ENCODE data around the gene RPS16. TPM values are rescaled to one million over a fixed set of nuclear protein-coding genes. Genes with fewer than 3 reads are reported as not detected.
A peak's percentile ranks its signal among the peaks of the same experiment; 100 is the strongest.

Gene RPS16
- total RNA-seq, 2 experiments from 2014 or later: 3,249 to 3,324 TPM

DNA sequence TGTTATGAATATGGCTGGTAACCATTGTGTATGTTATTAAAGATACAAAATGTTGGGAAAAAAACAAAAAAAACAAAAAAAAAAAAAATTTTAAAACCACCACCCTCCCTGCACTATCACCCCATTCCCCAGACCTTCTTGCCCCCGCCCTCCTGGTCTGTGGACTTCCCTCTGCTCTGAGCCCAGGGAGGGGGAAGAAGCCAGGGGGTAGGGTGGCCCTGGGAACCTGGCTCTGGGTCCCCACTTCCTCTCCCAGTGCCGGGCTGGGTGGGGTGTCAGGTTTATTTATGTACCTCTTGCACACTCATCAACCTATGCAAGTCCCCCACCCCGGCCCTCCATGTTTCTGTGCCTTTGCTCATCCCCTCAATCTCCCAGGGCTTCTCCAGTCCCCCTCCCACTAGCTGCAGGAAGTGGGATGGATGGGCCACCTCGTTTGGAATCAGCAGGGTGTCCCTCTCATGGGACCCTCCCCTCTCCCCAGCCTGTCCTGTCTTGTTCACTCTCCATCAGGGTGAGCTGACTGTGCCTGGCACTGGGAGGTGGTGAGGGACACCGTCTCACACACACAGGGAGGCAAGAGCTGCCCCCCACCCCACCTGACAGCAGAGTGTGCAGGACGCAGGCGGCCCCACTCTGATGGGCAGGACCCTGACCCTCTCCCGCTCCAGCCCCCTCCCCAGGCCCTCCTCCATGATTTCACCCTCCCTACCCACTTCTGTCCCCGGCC is 50.7 kb downstream of the RPS16 start:
- ChIA-PET CTCF (no interaction called here), POLR2A (interaction anchor here (1.0 to 1.1 kb wide), 2 partner anchors 33 to 42 kb away, joined by 3 read pairs; partner anchors contain the start of gene SAMD4B)
- ATAC-seq (no peak), DNase-seq (no peak)
- peaks cover 8% of the 10 kb centered on the region for H3K4me1 Mint-ChIP-seq (ENCODE audit: low read depth)
- H3K36me3 Mint-ChIP-seq (ENCODE audit: low read depth): peaks cover 25% of the 10 kb centered on the region
- intact Hi-C loops (cut with micrococcal nuclease): no loop called here
- no peak overlapping the region for H3K4me3 Mint-ChIP-seq
- H3K27ac Mint-ChIP-seq: peak overlapping the region; percentile 23
- no peak for TF ChIP-seq CTCF (IDR thresholded peaks at IDR 0.05)
- H3K27me3 Mint-ChIP-seq: no peaks in the 10 kb centered on the region
- no peaks in the 10 kb centered on the region for H3K9me3 Mint-ChIP-seq

Small RNA genes within 50 kb of the gene (microRNA-seq; reads per million reads assigned to microRNA genes)
- not detected for gene MIR4530 (ENCODE audit: borderline microRNAs expressed, borderline replicate concordance)

Other genes with a start within 250 kb of the RPS16 start
- gene NCCRP1, start 239.0 kb downstream of the RPS16 start, total RNA-seq: not detected
- gene SYCN, start 231.7 kb downstream of the RPS16 start, total RNA-seq: not detected
- not detected for gene IFNL3, start 190.9 kb downstream of the RPS16 start, total RNA-seq
- not detected for gene IFNL4, start 187.1 kb downstream of the RPS16 start, total RNA-seq
- not detected for gene IFNL2, start 167.6 kb downstream of the RPS16 start, total RNA-seq
- gene IFNL1, start 139.5 kb downstream of the RPS16 start, total RNA-seq: not detected
- 1 to 10 TPM; 6.1 to 6.5 TPM for gene LRFN1, start 115.1 kb downstream of the RPS16 start, total RNA-seq
- 100 to 1,000 TPM; 280 to 297 TPM for gene GMFG, start 99.9 kb downstream of the RPS16 start, total RNA-seq
- gene SAMD4B, start 93.5 kb downstream of the RPS16 start, total RNA-seq: 10 to 100 TPM; 35.5 to 37.1 TPM
- 10 to 100 TPM; 35.5 to 36.5 TPM for gene PAF1, start 44.8 kb downstream of the RPS16 start, total RNA-seq
- gene MED29, start 44.6 kb downstream of the RPS16 start, total RNA-seq: 10 to 100 TPM; 19.5 to 19.8 TPM
- gene ZFP36, start 29.1 kb downstream of the RPS16 start, total RNA-seq: 10 to 100 TPM; 74.6 to 80.3 TPM
- 10 to 100 TPM; 35.9 to 42.8 TPM for gene PLEKHG2, start 23.3 kb downstream of the RPS16 start, total RNA-seq
- gene SUPT5H, start 9.6 kb upstream of the RPS16 start, total RNA-seq: 100 to 1,000 TPM; 127 to 141 TPM
- 100 to 1,000 TPM; 108 to 114 TPM for gene TIMM50, start 44.9 kb upstream of the RPS16 start, total RNA-seq
- 1 to 10 TPM; 1.3 to 1.6 TPM for gene DLL3, start 63.0 kb upstream of the RPS16 start, total RNA-seq
- gene SELENOV, start 79.2 kb upstream of the RPS16 start, total RNA-seq: not detected
- 1 to 10 TPM; 3.0 TPM for gene EID2B, start 96.9 kb upstream of the RPS16 start, total RNA-seq
- gene EID2, start 104.2 kb upstream of the RPS16 start, total RNA-seq: 10 to 100 TPM; 11.1 to 11.7 TPM
- not detected for gene LGALS13, start 166.6 kb upstream of the RPS16 start, total RNA-seq
- not detected for gene LGALS16, start 220.0 kb upstream of the RPS16 start, total RNA-seq

Data from activated CD8-positive, alpha-beta T cell treated with anti-CD3 and anti-CD28 coated beads for 36 hours (primary cell).